Effector CD8-positive, alpha-beta T cell (primary cell): ENCODE data around the gene GJD3.
A peak's percentile ranks its signal among the peaks of the same experiment; 100 is the strongest.

Experiments used
- DNase-seq: peaks from one replicate; lab custom pipeline; 2025; lab: John Stamatoyannopoulos, UW

GJD3 gene

DNA sequence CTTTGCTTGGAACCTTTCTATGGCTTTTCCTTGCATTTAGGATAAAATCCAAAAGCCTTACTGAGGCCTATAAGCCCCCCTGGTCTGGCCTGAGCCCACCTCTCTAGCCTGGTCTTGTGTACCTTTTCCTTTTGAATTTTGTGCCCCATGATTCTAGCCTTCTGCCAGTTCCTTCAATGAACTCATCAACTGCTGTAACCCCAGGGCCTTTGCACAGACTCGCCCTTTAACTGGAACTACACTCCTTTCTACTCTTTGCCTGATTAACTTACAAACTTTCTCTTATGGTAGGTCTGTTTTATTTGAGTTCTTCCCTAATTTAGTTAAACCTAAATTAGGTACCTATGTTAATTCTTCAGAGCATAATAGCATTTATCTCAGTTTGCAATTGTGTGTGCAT is 24.2 kb downstream of the GJD3 start:
- DNase-seq: no peak

DNA sequence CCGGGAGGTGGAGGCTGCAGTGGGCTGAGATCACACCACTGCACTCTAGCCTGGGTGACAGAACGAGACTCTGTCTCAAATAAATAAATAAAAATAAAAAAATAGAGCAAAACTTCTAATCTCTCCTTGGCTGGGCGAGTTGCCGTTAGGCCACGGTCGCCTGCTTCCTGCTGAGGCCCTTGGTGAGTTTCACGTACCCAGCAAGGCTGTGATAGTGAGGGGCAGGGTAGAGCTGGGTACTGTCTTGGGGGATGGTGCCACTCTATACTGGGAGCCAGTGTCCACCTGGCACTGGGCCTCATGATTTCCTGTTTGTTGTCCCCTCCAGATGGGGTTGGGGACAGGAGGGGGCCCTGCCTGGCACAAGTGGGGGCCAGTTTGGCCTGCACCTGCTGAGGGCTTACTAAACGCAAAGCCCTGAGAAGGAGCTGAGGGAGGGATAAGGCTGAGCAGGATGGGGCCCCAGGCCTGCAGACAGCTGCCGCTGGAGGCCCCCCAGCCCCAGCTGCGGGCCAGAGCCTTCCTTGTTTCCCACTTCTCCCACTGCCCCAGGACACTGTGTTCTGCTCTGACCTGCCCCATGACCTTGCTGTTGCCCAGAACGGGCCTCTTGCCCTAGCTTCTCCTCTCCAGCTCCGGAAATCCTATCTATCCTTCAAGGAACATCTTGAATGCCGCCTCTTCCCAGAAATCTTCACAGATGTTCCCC is 25.4 kb downstream of the GJD3 start:
- DNase-seq: no peak

DNA sequence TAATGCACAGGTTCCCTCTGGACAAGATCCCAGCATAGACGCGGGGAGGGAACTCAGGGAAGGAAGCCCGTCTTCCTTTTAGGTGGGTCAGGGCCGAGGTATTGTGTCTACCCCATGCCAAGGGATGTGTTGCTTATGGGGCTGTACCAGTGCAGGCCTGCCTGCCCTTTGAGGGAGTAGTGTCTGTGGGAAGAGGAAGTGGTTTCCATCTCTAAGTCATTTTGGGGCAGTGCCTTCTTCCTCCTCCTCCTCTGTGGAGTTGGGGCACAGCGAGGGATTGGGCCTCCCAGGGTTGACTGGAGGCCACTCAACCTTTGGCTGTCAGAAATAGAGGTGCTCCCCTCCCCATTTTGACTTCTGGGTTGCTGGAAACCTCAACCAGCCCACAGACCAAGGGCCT is 26.5 kb downstream of the GJD3 start:
- no peak for DNase-seq

DNA sequence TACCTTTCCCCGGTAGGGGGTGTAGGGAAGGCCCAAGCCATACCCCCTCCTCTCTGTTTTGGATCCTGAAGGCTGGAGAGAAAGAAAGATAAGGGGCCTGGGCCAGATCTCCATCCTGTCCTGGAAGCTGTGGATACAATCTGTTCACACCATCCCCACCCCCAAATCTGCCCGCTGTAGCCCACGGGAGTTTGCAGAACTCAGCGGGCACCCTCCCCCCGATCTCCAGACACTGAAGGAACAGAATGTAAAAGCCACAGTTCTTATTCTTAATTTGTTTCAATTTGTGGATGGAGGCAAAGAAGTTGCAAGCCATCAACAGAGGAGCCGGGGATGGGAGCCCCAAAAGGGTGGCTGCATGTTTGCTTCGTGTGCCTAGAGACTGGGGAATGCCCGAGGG is 27.2 kb downstream of the GJD3 start:
- DNase-seq: no peak

DNA sequence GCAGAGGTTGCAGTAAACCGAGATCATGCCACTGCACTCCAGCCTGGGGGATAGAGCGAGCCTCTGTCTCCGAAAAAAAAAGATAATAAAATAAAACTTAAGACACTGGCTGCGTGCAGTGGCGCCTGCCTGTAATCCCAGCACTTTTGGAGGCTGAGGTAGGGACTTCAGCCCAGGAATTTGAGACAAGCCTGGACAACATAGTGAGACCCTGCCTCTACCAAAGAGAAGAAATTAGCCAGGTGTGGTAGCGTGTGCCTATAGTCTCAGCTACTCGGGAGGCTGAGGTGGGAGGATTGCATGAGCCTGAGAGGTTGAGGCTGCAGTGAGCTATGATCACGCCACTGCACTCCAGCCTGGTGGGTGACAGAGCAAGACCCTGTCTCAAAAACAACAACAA is 28.9 kb downstream of the GJD3 start:
- no peak for DNase-seq

DNA sequence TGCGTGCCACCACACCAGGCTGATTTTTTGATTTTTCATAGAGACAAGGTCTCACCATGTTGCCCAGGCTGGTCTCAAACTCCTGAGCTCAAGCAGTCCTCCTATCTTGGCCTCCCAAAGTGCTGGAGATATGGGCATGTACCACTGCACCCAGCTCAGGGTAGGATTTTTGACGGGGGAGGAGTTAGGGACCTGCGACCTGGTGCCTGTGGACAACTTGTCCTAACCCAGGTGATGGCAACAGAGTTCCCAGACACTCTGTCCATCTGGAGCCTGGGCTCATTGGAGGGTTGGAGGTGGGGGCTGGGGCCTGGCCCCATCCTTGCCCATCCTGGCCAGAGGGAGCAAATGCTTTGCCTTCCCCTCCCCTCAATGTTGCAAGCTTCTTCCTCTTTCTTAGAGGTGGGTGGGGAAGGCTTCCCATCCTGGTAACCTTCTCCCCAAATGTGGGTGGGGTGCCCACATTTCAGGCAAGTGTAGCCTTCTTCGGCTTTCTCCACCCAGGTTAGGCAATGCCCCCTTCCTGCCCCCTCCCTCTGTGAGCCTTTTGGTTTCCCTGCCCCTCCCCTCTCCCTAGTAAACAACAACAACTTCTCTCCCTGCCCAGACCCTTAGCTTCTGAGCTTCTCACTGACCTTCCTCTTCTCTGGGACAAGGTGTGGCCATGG is 30.6 kb downstream of the GJD3 start:
- DNase-seq: no peak

DNA sequence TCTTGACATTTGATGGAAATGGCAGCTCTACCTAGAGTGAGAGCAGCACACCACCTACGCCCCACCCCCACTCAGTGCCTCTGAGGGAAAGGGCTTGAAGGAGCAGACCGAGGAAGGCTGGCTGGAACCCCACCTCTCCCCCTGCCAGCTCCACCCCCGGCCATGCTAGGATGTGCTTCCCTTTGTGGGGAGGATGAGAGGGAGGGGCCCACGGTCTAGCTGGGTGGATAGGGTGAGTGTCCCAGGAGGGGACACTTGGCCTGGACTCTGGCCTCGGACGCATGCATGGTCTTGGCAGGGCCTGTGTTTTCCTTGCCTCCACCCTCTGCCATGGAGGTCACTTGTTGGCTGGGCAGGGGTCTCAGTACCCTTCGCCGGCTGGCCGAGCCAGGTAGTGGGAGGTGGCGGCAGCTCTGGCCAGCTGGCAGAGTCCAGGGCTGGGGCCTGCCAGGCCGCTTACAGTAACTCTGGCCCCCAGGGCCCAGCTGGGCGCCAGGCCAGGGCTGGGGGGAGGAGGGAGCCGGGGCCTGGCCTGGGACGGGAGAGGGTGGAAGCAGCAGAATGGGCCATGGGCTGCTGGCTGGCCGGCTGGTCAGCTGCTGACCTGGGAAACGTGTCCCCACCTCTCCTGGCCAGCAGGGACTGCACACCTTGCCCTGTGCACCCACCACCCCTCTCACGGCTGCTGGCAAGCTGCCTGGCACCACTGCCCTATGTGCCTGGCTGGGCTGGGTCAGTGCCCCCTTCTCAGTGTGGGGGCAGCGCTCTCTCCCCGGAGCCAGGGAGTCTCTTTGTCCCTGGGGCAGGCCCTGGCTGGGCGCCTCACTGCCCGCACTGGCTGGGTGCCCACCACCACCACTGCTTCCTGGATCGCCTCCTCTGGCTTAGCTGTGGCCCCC is 32.5 kb downstream of the GJD3 start:
- DNase-seq: no peak

DNA sequence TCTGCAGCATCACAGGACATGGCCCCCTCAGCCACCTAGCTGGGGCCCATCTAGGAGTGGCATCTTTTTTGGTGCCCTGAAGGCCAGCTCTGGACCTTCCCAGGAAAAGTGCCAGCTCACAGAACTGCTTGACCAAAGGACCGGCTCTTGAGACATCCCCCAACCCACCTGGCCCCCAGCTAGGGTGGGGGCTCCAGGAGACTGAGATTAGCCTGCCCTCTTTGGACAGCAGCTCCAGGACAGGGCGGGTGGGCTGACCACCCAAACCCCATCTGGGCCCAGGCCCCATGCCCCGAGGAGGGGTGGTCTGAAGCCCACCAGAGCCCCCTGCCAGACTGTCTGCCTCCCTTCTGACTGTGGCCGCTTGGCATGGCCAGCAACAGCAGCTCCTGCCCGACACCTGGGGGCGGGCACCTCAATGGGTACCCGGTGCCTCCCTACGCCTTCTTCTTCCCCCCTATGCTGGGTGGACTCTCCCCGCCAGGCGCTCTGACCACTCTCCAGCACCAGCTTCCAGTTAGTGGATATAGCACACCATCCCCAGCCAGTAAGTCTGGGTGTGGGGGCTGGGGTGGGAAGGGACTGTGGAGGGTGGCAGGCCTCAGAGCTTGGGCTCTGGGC is 33.6 kb downstream of the GJD3 start:
- DNase-seq: no peak

DNA sequence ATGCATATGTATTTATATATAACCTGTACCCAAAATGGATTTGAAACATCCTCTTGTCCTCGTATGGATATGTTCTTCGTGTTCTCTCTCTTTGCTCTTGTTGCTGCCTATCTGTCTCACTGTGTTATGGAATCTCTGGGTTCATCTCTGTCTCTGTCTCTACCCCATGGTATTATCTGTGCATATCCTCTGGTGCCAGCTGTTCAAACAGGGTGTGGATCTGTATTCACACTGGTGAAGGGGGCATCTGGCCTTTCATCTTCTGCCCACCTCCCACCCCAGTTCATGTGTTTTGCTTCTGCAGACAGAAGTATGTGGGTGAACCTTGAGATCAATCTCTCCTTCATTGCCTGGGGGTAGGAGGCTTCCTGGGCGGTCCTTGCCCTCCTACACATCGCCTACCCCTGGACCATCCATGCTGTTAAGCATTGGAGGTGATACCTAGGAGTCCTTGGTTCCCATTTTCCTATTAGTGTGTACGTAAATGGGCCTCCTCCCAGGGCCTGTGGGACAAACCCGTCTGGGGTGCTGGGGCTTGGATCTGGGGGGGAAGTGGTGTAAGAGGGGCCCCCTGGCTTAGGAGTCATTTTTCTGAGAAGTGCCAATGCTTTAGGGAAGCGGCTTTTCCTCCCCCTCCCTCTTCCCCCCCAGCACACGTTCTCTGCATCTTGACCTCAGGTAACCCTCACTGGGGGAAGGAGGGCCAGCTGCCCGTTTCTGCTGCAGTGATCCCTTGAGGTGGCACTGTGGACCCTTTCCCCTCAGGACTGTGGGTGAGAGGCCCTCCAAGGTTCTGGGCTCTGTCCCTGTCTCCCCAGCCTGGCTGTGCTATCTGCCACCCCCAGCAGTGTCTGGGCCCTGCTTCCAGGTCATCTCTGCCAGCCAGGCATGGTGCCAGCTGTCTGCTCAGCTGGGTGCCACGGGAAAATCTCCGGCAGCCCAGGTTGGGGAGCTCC is 34.4 kb downstream of the GJD3 start:
- DNase-seq: no peak

DNA sequence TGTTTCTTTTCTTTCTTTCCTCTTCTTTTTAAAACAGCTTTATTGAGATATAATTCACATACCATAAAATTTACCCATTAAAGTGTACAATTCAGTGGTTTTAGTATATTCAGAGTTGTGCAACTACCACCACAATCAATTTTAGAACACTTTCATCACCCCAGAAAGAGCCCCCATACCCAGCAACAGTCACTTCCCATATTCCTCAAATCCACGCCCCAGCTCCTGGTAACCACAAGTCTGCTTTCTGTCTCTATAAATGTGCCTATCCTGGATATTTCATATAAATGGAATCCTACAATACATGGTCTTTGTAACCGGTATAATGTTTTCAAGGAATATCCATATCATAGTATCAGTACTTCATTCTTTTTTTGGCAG is 36.2 kb downstream of the GJD3 start:
- no peak for DNase-seq

DNA sequence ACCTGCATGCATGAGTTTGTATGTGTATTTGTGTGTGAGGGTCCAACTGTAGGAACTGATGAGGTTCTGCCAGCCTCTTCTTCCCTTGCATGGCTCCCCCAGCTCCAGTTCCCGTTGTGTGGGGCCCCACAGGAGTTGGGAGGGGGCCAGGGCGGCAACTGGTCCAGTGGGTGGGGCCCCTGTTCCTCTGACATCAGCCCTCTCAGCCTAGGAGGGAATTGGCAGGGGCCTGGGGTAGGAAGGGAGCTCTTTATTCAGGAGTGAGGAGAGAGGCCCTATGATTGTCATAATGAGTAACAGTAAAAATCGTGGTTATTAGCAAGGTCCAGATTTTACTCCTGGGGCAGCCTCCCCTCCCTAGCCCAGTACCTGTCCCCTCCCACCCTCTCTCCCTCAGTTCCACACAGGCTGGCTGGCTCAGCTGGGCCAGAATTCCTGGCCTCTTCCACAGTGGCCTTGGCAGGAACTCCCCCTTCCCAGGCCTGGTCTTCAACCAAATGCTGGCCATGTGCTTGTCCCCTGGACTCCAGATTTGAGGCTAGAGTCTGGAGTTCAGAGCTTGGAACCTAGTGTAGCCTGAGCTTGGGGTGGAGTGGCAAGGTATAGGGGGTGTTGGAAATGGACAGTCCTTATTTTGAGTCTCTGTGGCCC is 36.7 kb downstream of the GJD3 start:
- DNase-seq: no peak

DNA sequence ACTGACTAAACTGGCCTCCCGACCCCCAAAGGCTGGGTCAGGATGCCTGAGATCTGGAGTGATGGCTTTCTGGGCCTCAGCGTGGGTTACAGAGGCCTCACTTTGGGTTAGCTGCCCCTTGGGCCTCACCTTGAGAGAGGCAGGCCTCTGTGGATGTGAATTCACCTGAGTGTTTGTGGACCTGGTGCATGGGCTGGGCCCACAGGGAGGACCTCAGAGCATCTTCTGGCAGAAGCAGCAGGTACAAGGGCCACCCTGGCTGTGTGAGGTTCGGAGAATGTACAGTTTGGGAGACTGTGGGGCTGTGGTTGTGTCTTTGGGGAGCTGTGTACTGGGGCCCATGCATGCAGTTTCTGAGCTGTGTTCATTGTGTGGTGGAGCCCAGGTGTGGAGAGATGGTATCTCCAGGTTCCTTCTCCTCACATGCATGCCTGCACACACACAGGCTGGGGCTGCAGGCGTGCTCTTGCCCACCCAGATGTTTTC is 37.2 kb downstream of the GJD3 start:
- no peak for DNase-seq

DNA sequence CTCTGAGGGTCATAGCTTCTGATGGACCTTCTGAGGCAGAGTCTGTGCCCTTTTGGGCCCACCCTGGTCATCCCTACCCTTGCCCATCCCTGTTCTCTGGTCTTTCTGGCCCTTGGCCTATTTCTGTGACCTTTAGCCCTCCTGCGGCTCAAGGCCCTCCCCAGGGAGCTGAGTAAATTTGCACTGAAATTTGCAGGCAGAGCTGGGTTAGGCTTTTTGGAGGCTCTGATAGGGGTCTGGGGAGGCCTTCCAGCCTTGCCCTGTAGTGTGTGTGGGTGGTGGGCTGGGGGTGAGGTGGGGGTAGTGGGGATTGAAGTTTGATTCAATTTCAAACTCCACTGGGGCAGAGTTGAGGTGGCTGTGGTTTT is 37.7 kb downstream of the GJD3 start:
- no peak for DNase-seq

DNA sequence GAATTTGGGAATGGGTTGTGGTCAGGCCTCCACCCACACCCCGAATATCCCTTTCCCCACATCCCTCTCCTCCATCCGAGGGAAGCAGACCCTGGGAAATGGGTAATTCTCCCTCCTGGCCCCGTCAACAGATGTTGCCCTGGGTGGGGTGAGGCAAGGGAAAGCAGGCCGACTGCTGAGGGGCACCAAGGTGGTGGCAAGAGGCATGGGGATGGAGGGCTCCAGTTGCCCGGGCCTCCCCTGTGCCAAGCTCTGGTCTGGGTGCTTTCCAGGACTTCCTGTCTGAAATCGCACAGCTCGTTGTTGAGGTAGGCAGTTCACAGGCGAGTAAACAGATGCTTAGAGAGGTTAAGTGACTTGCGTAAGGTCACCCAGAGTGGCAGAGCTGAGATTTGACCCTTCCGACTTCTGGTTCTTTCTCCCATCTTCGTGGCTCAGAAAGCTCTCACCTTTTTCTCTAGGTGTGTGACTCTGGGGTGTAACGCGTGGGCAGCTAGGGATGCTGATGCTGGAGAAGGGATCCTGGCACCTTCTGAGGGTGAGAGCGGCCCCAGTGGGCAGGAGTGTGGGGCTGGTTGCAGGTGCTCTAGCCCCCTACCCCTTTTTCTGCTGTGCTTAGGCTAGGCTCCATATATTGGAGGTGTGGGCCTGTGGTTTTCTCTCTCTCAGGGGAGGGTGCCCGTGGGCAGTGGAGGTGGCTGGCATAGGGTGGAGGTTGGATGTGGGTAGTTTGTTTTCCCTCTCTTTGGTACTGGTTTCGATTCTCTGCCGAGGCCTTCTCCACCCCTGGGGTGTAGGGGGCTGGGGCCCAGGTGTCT is 38.3 kb downstream of the GJD3 start:
- DNase-seq: peak; percentile 26

DNA sequence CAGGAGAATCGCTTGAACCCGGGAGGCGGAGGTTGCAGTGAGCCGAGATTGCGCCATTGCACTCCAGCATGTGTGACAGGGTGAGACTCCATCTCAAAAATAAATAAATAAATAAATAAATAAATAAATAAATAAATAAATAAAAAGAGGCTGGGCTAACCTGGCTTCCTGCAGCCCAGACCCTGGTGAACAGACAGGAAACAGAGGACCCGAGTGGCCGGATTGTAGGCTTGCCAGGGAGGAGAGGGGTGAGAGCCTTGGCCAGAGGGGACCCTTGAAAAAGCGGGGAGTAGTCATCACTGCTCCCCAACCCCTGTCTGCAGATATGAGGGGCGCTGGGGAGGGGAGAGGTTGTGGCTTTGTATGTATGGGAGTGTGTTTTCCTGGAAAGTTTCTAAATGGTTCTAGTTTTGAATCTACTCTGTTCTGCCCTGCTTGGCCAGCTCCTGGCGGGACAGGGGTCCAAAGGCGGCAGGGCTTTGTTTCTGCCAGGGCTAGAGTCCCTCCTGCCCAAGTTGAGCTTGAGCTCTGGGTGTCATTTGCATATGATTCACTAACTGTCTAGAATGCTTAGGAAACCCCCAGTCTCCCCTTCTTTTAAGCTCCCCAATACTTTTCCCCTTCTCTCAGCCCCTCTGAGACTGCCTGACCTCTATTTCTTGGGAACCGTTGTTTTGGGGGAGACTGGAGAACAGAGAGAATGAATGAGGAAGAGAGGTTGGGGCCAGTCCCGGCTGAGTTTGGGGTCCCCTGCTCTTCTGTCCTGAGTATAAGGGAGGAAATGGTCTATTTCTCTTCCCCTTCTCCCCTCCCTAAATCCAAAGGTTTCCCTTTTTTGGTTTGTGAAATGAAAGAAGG is 39.2 kb downstream of the GJD3 start:
- DNase-seq: peak; percentile 18

DNA sequence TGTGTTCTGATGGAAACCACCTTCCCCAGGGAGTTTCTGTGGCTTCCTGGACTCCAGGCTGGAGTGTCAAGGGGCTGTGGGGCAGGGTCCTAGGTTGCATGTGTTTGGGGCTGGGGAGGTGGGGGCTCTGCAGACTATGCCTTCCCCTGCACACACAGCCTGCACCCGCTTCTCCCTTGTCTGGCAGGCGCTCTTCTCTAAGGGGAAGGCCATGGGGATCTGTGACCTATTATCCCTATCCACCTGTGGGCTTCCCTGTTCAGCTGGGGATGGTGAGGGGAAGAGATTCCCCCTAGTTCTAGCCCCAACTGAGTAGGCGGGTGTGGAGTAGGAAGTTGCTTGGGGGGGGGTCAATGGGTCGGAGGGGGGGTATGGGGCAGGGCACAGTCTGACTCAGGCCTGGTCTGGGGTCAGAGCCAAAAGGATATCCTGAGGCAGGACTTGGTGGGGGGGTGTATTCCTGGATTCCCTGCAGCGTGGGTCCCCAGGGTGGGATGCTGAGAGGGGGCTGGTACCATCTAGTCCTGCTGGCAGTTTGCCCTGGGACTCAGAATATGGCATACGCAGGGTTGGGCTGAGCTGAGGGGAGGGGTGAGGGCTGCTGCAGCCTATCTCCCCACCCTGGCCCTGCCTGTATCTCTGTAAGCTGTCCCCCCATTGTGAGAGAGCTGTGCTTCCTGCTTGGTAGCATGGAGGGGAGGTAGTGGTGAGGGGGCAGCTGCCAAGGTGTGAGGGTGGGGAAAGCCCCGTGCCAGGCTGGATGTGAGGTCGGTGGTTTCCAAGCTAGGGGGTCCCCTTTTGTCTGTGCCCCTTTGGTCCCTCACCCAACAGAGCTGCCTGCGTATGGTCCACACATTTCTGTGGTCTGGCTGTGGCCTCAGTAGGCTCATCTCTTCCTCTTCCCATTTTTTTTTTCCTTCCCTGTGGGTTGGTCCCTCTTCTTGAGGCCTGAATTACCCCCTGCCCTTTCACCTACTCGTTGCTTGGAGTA is 40.9 kb downstream of the GJD3 start:
- peak; percentile 78 for DNase-seq
